Activated CD4-positive, alpha-beta T cell treated with anti-CD3 and anti-CD28 coated beads, Interleukin-2, amount 50 U/mL, for 48 hours (primary cell): Measurements from ENCODE around the gene PCSK7.
A peak's percentile ranks its signal among the peaks of the same experiment; 100 is the strongest.
"Not testable (repeated sequence)": the region's sequence is repeated elsewhere in the genome, so short reads cannot be mapped to it uniquely, and the experiment has no call there.

Experiments
- DNase-seq, 2 experiments: peaks; one replicate each; pipeline ENCODE4 v3.0.0-alpha.2; 2020

PCSK7 gene

DNA sequence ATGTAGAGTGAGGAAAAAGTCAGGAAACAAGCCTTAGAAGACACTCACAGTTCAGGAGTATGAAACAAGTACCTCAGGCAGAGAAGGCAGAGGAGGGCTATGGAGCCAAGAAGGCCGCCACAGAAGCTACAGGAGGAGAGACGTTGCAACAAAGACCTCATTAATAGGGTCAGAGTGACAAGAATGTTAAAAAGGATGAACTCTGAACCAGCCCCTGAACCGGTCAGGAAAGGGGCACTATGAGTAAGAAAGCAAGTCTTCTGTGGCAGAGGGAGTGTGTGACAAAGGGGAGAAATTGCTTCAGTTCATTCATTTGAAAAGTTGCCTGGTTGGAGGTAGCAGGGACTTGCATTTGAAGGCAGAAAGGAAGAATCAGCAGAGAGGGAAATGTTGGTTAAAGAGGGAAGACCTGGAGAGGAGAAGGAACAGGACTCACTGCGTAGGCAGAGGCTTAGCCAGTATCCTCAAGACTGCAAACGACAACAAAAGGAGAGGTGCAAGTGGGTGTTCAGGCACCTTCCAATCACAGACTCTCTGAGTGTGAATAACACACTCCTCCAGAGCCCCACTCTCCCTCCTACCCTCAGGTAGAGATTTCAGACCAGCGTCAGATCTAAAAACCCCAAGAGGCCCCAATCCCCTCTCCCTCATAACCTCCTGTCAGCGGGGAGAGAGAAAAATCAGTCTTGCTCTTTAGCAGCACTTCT is 17.3 kb downstream of the PCSK7 start:
- DNase-seq: no peak

GRCh38 chr11:117212697-117213355 is 19.0 kb downstream of the PCSK7 start:
- no peak for DNase-seq

DNA sequence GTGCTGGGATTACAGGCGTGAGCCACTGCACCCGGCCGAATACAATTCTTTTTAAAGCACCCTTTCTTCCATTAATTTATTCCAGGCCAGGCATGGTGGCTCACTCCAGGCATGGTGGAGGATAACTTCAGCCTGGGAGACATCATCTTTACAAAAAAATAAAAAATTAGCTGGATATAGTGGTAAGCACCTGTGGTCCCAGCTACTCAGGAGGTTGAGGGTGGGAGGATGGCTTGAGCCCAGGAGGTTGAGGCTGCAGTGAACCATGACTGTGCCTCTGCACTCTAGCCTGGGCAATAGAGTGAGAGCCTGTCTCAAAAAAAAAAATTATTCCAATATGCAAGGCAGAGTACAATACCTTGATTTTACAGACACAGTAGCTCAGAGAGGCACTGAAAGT is 21.3 kb downstream of the PCSK7 start:
- no peak for DNase-seq

DNA sequence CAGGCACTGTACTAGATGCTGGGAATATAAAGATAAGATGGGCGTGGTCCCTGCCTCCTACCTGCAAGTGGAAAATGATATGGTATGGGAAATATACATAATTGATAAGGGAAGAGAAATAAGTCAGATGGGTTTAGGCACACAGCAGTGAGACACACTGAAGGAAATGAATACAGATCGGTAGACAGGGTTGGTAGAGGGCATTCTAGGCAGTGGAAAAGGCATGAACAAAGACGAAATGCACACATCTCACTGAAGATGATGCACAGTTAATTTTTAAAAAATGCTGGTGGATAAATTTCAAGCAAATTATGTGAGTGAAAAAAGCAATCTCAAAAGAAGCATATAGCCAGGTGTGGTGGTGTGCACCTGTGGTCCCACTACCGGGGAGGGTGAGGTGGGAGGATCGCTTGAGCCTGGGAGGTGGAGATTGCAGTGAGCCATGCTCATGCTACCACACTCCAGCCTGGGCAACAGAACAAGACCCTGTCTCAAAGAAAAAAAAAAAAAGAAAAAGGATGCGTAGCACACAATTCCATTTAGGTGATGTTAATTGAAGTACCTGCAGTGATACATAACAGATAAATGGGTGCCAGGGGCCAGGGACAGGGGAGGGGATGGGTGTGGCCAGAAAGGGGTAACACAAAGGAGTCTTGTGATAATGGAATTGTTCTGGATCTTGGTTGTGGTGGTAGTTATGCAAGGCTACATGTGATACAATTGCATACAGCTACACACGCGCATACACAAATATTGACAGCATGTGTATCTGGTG is 22.3 kb downstream of the PCSK7 start:
- DNase-seq: not testable (repeated sequence)

DNA sequence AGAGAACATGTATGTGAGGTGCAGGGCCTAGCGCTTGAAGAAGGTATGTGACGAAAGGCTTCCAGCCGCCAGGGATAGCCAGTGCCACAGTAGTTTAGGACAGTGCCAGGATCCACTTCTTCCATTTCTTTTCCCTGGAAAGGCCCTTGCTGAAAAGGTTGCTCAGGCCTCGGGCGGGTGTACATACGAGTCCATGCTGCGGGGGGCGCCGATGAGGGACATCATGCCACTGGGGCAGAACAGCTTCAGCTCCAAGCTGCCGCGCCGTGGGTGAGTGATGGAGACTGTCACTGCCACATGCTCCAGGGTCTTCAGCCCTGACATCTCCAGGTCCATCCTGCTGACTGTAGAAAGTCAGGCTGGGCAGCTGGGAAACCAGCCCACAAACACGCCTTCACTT is 23.2 kb downstream of the PCSK7 start:
- peak in 1 of 2 experiments; percentile 23 for DNase-seq

DNA sequence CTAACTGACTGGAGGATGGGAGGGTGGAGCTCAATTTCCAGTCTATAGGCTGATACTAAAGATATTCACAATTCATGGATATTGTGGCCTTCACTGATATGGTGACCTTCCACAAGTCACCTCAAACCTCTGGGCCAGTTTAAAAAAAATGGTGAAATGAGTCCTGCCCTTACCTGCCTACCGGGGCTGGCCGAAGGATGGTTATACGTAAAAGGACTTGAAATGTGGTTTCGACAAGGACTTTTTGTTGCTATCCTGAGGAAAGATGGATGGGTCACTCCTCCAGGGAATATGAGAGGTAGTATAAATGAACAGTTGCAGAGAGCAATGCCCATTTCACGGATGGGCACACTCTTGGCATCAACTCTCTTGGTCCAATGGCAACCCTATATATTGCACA is 24.4 kb downstream of the PCSK7 start:
- DNase-seq: not testable (repeated sequence)

- DNase-seq: not testable (repeated sequence)
Measured at GRCh38 chr11:117206859-117207258, 25.0 kb downstream of the PCSK7 start.

DNA sequence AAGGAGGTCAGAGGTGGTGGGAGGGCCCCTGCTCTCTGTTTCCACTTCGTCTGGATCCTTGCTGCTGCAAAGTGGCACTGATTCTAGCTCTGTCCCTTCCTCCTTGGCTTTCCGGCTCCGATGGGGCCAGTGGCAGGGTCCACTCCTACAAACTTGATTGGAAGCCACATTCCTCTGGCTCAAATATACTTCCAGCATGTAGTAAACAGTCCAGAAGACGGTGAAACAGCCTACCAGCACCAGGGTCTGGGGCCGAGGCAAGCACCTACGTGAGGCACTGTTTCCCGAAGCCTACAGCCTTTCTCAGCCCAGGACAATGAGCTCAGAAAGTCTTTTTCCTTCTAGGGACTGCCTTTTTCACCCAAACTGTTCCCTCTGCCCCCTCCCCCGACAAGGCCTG is 25.8 kb downstream of the PCSK7 start:
- DNase-seq: not testable (repeated sequence)

DNA sequence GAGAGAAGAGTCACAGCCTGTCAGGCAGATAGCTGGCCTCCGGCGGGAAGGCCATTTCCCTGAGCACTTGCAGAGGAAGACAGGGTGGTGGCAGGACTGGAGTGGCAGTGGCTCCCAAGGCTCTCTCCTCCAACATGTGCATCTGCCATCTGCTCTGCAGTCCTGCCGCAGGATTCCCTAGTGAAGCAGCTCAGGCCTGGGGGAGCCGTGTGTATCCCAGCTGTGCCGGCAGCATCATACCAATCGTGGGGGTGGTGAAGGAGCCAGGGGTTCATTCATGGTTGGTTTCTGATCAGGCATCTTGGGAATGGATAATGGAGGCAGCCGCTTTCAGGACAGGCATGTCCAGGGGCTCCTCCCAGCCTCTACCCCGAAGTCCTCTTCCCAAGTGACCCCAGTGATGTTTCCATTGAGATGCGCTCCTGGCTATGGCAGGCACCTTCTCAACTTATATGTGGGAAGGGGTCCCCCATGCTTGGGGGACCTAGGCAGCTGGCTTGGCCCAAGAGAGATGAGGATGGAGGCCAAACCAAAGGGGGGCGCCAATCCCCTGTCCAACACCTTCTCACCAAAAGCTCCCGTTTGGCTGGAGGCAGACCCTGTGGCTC is 26.6 kb downstream of the PCSK7 start:
- DNase-seq: no peak

GRCh38 chr11:117204283-117205080 is 27.4 kb downstream of the PCSK7 start:
- DNase-seq: no peak

DNA sequence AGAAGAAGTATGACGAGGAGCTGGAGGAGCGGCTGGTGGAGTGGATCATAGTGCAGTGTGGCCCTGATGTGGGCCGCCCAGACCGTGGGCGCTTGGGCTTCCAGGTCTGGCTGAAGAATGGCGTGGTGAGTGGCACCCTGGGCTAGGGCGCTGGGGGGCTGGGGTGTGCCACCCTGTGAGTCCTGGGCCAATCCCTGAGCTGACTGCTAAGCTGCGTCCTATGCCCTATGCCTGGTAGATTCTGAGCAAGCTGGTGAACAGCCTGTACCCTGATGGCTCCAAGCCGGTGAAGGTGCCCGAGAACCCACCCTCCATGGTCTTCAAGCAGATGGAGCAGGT is 28.8 kb downstream of the PCSK7 start:
- DNase-seq: no peak

- no peak for DNase-seq
Measured at GRCh38 chr11:117202386-117203068, 29.3 kb downstream of the PCSK7 start.

- DNase-seq: no peak
Measured at GRCh38 chr11:117201658-117202305, 30.1 kb downstream of the PCSK7 start.

DNA sequence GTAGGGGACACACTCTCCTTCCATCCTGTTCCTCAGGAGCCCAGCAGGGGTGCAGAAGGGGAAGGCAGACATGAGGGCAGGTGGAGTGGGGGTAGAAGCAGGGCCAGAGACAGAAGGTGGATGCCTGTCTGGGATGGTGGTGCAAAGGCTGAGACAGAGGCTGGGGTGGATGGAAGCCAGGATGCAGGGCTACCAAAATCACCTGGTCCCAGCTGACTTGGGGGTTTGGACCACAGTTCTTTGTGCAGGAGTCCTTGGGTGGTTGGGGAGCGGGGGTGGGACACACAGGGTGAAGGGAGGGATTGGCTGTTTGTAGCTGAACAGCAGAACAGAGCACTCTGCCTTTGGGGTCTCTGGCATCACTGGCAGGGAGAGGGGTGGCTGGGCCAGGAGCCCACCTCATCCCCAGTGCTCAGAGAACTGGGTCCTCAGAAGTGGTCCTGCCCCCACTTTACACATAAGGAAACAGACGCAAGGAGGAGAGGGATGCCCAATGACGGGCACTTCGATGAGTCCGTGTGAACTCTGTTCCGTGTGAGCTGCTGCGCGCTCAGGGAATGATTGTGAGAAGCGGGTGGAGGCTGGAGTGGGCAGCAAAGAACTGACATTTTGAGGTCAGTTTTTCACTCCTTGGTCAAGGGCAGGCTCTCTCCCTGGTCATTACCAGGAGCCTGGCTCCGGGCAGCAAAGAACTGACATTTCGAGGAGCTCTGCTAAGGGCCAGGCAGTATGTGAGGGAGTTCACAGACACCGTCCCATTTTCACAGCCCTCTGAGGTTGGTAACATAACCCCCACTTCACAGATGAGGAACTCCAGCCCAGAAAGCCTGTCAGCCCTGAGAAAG is 30.8 kb downstream of the PCSK7 start:
- DNase-seq: no peak

DNA sequence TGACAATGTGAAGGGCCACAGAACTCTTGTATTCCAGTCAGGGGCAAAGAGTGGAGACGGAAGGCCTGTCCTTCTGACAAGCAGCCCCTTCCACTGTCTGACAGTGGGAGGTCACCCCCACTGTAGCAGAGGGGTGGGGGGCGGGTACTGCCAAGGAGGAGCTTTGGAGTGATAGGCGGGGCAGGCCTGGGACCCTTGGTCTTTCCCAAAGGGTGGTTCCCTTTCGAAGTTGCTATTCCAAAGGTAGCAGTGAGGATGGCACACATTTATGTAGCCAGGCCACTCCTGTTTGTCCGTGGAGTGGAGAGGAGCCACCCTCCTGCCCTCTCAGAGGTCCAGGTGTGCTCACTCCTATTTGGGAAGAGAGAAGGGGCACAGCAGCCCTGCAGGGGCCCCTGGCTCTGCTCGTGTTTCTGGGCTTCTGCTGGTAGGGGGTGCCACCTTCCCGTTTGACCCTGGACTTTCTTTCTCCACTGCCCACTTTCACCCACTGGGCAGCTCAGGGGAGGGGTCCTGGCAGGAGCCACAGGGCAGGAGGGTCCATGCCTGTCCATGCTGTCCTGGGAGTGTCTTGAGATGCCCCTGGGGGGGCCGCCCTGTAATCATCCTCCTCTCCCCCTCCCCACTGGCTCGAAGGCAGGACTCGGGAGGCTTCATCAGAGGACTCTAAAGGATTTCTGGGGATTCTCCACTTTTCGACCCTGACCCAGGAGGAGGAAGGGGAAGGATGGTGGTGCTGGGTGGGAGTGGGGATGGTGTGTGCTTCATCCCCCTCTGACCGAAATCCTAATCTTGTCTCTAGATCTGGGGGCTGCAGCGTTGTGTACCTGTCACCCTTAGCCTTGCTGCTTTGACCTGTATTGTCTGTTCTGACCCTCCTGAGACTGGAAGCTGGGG is 31.7 kb downstream of the PCSK7 start:
- DNase-seq: no peak

DNA sequence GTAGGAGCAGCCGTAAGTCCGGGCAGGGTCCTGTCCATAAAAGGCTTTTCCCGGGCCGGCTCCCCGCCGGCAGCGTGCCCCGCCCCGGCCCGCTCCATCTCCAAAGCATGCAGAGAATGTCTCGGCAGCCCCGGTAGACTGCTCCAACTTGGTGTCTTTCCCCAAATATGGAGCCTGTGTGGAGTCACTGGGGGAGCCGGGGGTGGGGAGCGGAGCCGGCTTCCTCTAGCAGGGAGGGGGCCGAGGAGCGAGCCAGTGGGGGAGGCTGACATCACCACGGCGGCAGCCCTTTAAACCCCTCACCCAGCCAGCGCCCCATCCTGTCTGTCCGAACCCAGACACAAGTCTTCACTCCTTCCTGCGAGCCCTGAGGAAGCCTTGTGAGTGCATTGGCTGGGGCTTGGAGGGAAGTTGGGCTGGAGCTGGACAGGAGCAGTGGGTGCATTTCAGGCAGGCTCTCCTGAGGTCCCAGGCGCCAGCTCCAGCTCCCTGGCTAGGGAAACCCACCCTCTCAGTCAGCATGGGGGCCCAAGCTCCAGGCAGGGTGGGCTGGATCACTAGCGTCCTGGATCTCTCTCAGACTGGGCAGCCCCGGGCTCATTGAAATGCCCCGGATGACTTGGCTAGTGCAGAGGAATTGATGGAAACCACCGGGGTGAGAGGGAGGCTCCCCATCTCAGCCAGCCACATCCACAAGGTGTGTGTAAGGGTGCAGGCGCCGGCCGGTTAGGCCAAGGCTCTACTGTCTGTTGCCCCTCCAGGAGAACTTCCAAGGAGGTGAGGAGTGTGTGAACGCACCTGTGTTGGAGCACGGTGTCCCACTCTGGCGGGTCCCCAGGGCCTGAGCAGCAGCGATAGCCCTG is 32.6 kb downstream of the PCSK7 start, which contains the start of gene TAGLN:
Gene TAGLN, plus strand, starts transcription at position 318 of the 863 bp plus-strand sequence. CDS start 3,644 bp downstream, outside the sequence.
- DNase-seq: no peak

GRCh38 chr11:117198613-117199012 is 33.3 kb downstream of the PCSK7 start:
- DNase-seq: no peak
